Muscle of leg (tissue), 11 donors: ENCODE measurements around the gene SH3RF3. TPM values are rescaled to one million over a fixed set of nuclear protein-coding genes. Genes with fewer than 3 reads are reported as not detected.

Experiments used
- DNase-seq: peaks from one replicate; pipeline ENCODE4 v3.0.0; 2013
- H3K27ac ChIP-seq: one replicate; pipeline ENCODE4 v1.5.1; 2013; ENCODE audit warnings: mild to moderate bottlenecking, low read length, control low read depth
- H3K27me3 ChIP-seq: one replicate; pipeline ENCODE4 v1.6.1; 2013; ENCODE audit warnings: low read length; ENCODE audit not compliant: control insufficient read depth, insufficient read depth
- H3K36me3 ChIP-seq: one replicate; pipeline ENCODE4 v1.6.1; 2013; ENCODE audit warnings: low read length; ENCODE audit not compliant: control insufficient read depth, insufficient read depth
- H3K4me1 ChIP-seq: one replicate; pipeline ENCODE4 v1.6.1; 2013; ENCODE audit warnings: low read length; ENCODE audit not compliant: control insufficient read depth, insufficient read depth
- H3K4me3 ChIP-seq: one replicate; pipeline ENCODE4 v1.5.1; 2013; ENCODE audit warnings: low read length, control low read depth
- H3K9me3 ChIP-seq: replicated peaks from 2 replicates; pipeline ENCODE4 v1.6.1; 2013; ENCODE audit warnings: low read depth, low read length; ENCODE audit not compliant: control insufficient read depth
- WGBS: methylation state at CpG from one replicate; pipeline ENCODE4 v1.1.5; 2013; ENCODE audit warnings: missing lambda C conversion rate; ENCODE audit not compliant: insufficient coverage; 5-methylcytosine and 5-hydroxymethylcytosine counted together
- polyA plus RNA-seq, 8 donors: library from polyadenylated mRNA; unstranded; fragments of 120-200 nt; gene quantifications; one replicate each; pipeline versions ENCODE4 v1.2.1 to v1.2.3, GENCODE V29; 2013; ENCODE audit warnings: inconsistent platforms in 1 of 8, low replicate concordance in 1 of 8; ENCODE audit not compliant: insufficient read length in 8 of 8, insufficient read depth in 1 of 8
- total RNA-seq: library from RNA; stranded (reverse); fragments of 120-200 nt; gene quantifications from one replicate; pipeline ENCODE4 v1.2.4, GENCODE V29; 2013

The SH3RF3 gene
- total and polyA plus RNA-seq, 9 donors = 2.7 to 6.8 (median 4.7) TPM

GRCh38 chr2:109425411-109425810 is 296.4 kb downstream of the SH3RF3 start:
- DNase-seq = no peak
- H3K27me3 ChIP-seq = no peaks in the 10 kb centered on the region
- H3K4me1 ChIP-seq = peaks cover 16% of the 10 kb centered on the region
- H3K36me3 ChIP-seq = no peaks in the 10 kb centered on the region
- H3K27ac ChIP-seq = no peak overlapping the region
- no peaks in the 10 kb centered on the region for H3K9me3 ChIP-seq
- H3K4me3 ChIP-seq = no peak overlapping the region
- 90% methylated on average over 2 of the region's 3 CpGs for WGBS

- no peak for DNase-seq
- no peaks in the 10 kb centered on the region for H3K27me3 ChIP-seq
- no peak overlapping the region for H3K27ac ChIP-seq
- no peaks in the 10 kb centered on the region for H3K9me3 ChIP-seq
- no peak overlapping the region for H3K4me3 ChIP-seq
- WGBS = 84% methylated on average over 11 of the region's 11 CpGs
- H3K36me3 ChIP-seq = no peaks in the 10 kb centered on the region
- H3K4me1 ChIP-seq = peaks cover 7% of the 10 kb centered on the region
Observed at GRCh38 chr2:109427661-109428091, 298.7 kb downstream of the SH3RF3 start.

- Histone ChIP-seq H3K9me3 (no peaks in the 10 kb centered on the region), H3K4me1 (peaks cover 4% of the 10 kb centered on the region), H3K27ac (no peak overlapping the region), H3K36me3 (no peaks in the 10 kb centered on the region), H3K27me3 (no peaks in the 10 kb centered on the region), H3K4me3 (no peak overlapping the region)
- WGBS = 80% methylated on average over 9 of the region's 12 CpGs
- DNase-seq = no peak
Observed at GRCh38 chr2:109428281-109428680, 299.3 kb downstream of the SH3RF3 start.

GRCh38 chr2:109428841-109429566 is 300.0 kb downstream of the SH3RF3 start:
- Histone ChIP-seq H3K36me3 (no peaks in the 10 kb centered on the region), H3K27ac (no peak overlapping the region), H3K9me3 (no peaks in the 10 kb centered on the region), H3K4me1 (peaks cover 4% of the 10 kb centered on the region), H3K4me3 (no peak overlapping the region), H3K27me3 (no peaks in the 10 kb centered on the region)
- 83% methylated on average over 14 of the region's 19 CpGs for WGBS
- no peak for DNase-seq

- Histone ChIP-seq H3K36me3 (no peaks in the 10 kb centered on the region), H3K27me3 (no peaks in the 10 kb centered on the region), H3K4me1 (peaks cover 4% of the 10 kb centered on the region), H3K4me3 (no peak overlapping the region), H3K27ac (no peak overlapping the region), H3K9me3 (no peaks in the 10 kb centered on the region)
- WGBS = 77% methylated on average over 14 of the region's 18 CpGs
- no peak for DNase-seq
Observed at GRCh38 chr2:109429567-109430328, 300.7 kb downstream of the SH3RF3 start.

- no peaks in the 10 kb centered on the region for H3K9me3 ChIP-seq
- peaks cover 8% of the 10 kb centered on the region for H3K4me1 ChIP-seq
- H3K36me3 ChIP-seq = no peaks in the 10 kb centered on the region
- H3K27me3 ChIP-seq = no peaks in the 10 kb centered on the region
- no peak overlapping the region for H3K4me3 ChIP-seq
- no peak overlapping the region for H3K27ac ChIP-seq
- DNase-seq = no peak
- 47% methylated on average over 3 of the region's 5 CpGs for WGBS
Observed at GRCh38 chr2:109430329-109430636, 301.3 kb downstream of the SH3RF3 start.

GRCh38 chr2:109432421-109432820 is 303.4 kb downstream of the SH3RF3 start:
- Histone ChIP-seq H3K4me3 (no peak overlapping the region), H3K9me3 (no peaks in the 10 kb centered on the region), H3K27me3 (no peaks in the 10 kb centered on the region), H3K36me3 (no peaks in the 10 kb centered on the region), H3K4me1 (peaks cover 30% of the 10 kb centered on the region), H3K27ac (no peak overlapping the region)
- 94% methylated on average over 17 of the region's 17 CpGs for WGBS
- DNase-seq = no peak

GRCh38 chr2:109433486-109433885 is 304.5 kb downstream of the SH3RF3 start:
- no peaks in the 10 kb centered on the region for H3K27me3 ChIP-seq
- H3K9me3 ChIP-seq = no peaks in the 10 kb centered on the region
- DNase-seq = no peak
- H3K36me3 ChIP-seq = no peaks in the 10 kb centered on the region
- H3K4me1 ChIP-seq = peaks cover 39% of the 10 kb centered on the region
- H3K27ac ChIP-seq = no peak overlapping the region
- WGBS = 97% methylated on average over 10 of the region's 10 CpGs
- H3K4me3 ChIP-seq = no peak overlapping the region

GRCh38 chr2:109433926-109434325 is 304.9 kb downstream of the SH3RF3 start:
- Histone ChIP-seq H3K9me3 (no peaks in the 10 kb centered on the region), H3K4me1 (peaks cover 43% of the 10 kb centered on the region), H3K36me3 (no peaks in the 10 kb centered on the region), H3K27ac (no peak overlapping the region), H3K4me3 (no peak overlapping the region), H3K27me3 (no peaks in the 10 kb centered on the region)
- no peak for DNase-seq
- WGBS = 94% methylated on average over 10 of the region's 10 CpGs

- 90% methylated on average over 9 of the region's 9 CpGs for WGBS
- H3K4me3 ChIP-seq = no peak overlapping the region
- H3K27ac ChIP-seq = no peak overlapping the region
- H3K4me1 ChIP-seq = peaks cover 45% of the 10 kb centered on the region
- H3K36me3 ChIP-seq = no peaks in the 10 kb centered on the region
- H3K9me3 ChIP-seq = no peaks in the 10 kb centered on the region
- H3K27me3 ChIP-seq = no peaks in the 10 kb centered on the region
- no peak for DNase-seq
Observed at GRCh38 chr2:109434351-109434750, 305.3 kb downstream of the SH3RF3 start.
